ENCODE data around the gene LHFPL3. TPM values are rescaled to one million over a fixed set of nuclear protein-coding genes. Genes with fewer than 3 reads are reported as not detected.

LHFPL3 gene
- total RNA-seq, 1 donor from 2014 or later = not detected

DNA sequence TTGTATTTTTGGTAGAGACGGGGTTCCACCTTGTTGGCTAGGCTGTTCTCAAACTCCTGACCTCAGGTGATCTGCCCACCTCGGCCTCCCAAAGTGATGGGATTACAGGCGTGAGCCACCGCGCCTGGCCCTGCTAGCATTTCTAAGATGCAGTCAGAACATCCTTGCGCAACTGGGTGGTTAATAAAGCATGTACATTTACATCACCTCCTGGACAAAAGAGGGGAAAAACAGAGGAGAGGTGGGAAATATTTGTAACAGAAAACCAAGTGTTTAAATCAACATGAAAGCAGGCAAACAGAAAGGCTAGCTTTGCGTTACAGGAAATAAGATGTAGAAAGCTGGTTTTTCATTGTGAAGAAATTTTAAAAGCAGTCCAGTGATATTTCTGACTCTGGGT lies 464.7 kb downstream of the LHFPL3 start:
- DNase-seq (ENCODE audit: low read depth) = peak; percentile 60

DNA sequence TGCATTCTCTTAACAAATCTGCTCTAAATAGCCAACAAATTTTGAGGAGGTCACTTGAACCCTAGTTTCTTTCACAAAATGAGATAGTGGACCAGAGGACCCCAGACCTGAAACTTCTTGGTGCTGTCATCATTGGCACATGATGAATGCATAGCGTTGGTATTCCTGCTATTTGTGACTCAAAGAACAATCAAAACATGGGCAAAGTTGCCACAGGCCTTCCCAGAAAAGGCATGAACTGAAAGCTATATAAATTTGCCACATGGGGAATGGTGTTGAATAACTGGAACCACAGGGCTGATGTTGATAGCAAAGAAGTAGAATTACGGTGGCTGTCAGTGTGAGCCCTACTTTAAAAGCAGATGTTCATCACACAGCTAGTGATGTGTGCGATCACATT lies 465.8 kb downstream of the LHFPL3 start:
- Histone ChIP-seq H3K4me3 (ENCODE audit: low read depth, low read length) (no peak overlapping the region), H3K36me3 (ENCODE audit: control insufficient read depth, insufficient read depth, low read length) (no peaks in the 10 kb centered on the region), H3K27me3 (ENCODE audit: control insufficient read depth, insufficient read depth, low read length) (no peaks in the 10 kb centered on the region)
- TF ChIP-seq, protein P1, sequence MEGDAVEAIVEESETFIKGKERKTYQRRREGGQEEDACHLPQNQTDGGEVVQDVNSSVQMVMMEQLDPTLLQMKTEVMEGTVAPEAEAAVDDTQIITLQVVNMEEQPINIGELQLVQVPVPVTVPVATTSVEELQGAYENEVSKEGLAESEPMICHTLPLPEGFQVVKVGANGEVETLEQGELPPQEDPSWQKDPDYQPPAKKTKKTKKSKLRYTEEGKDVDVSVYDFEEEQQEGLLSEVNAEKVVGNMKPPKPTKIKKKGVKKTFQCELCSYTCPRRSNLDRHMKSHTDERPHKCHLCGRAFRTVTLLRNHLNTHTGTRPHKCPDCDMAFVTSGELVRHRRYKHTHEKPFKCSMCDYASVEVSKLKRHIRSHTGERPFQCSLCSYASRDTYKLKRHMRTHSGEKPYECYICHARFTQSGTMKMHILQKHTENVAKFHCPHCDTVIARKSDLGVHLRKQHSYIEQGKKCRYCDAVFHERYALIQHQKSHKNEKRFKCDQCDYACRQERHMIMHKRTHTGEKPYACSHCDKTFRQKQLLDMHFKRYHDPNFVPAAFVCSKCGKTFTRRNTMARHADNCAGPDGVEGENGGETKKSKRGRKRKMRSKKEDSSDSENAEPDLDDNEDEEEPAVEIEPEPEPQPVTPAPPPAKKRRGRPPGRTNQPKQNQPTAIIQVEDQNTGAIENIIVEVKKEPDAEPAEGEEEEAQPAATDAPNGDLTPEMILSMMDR (IDR thresholded peaks at IDR 0.05; ENCODE audit: insufficient read depth, low read length, severe bottlenecking) = no peak
- DNase-seq (ENCODE audit: low read depth) (peak; percentile 74), FAIRE-seq (no peak)

More for the DNA sequence above, 464.7 kb downstream of the LHFPL3 start:
- FAIRE-seq = no peak
- H3K36me3 ChIP-seq (ENCODE audit: control insufficient read depth, insufficient read depth, low read length) = no peaks in the 10 kb centered on the region
- H3K27me3 ChIP-seq (ENCODE audit: control insufficient read depth, insufficient read depth, low read length) = no peaks in the 10 kb centered on the region
- TF ChIP-seq, protein P1 (IDR thresholded peaks at IDR 0.05; ENCODE audit: insufficient read depth, low read length, severe bottlenecking) = no peak
- H3K4me3 ChIP-seq (ENCODE audit: low read depth, low read length) = no peak overlapping the region

DNA sequence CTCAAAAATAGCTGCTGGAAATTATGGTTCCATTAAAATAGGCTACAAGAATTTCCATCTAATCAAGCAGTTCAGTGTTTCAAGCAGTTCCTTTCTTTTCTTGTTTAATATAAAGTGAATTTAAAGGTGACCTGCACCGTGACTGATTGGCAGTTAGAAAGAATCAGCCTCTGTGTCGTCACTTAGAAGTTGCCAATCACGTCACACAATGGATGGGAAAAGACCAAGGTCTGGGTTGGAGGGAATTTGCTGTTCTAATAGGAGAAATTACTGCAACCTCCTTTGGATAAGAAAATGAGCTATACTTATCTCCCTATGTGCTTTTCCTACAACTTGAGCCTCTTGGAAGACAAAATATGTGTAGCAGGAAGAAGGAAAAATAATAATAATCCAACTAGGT lies 466.2 kb downstream of the LHFPL3 start:
- no peak overlapping the region for H3K4me3 ChIP-seq (ENCODE audit: low read depth, low read length)
- no peaks in the 10 kb centered on the region for H3K27me3 ChIP-seq (ENCODE audit: control insufficient read depth, insufficient read depth, low read length)
- TF ChIP-seq, protein P1 (IDR thresholded peaks at IDR 0.05; ENCODE audit: insufficient read depth, low read length, severe bottlenecking) = no peak
- FAIRE-seq (no peak), DNase-seq (ENCODE audit: low read depth) (no peak)
- H3K36me3 ChIP-seq (ENCODE audit: control insufficient read depth, insufficient read depth, low read length) = no peaks in the 10 kb centered on the region

DNA sequence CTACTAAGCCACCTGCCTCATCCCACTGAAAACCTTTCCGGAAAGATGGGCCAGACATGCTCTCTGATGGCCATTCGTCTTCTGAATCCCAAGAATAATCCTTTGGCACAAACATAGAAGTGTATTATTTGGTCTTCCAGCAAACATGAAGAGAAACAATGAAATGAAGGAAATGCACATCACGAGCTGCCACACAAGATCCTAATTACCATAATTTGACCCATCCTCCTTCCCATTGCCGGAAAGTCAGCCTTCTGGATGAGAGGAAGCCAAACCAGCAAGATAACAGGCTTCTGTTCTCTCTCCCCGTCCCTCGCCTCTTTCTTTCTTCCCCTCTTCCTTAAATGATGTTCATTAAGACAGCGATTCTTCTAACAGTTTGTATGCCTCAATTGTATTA lies 466.7 kb downstream of the LHFPL3 start:
- TF ChIP-seq, protein P1 (IDR thresholded peaks at IDR 0.05; ENCODE audit: insufficient read depth, low read length, severe bottlenecking) = no peak
- Histone ChIP-seq H3K4me3 (ENCODE audit: low read depth, low read length) (no peak overlapping the region), H3K27me3 (ENCODE audit: control insufficient read depth, insufficient read depth, low read length) (no peaks in the 10 kb centered on the region), H3K36me3 (ENCODE audit: control insufficient read depth, insufficient read depth, low read length) (no peaks in the 10 kb centered on the region)
- DNase-seq (ENCODE audit: low read depth) (no peak), FAIRE-seq (no peak)

DNA sequence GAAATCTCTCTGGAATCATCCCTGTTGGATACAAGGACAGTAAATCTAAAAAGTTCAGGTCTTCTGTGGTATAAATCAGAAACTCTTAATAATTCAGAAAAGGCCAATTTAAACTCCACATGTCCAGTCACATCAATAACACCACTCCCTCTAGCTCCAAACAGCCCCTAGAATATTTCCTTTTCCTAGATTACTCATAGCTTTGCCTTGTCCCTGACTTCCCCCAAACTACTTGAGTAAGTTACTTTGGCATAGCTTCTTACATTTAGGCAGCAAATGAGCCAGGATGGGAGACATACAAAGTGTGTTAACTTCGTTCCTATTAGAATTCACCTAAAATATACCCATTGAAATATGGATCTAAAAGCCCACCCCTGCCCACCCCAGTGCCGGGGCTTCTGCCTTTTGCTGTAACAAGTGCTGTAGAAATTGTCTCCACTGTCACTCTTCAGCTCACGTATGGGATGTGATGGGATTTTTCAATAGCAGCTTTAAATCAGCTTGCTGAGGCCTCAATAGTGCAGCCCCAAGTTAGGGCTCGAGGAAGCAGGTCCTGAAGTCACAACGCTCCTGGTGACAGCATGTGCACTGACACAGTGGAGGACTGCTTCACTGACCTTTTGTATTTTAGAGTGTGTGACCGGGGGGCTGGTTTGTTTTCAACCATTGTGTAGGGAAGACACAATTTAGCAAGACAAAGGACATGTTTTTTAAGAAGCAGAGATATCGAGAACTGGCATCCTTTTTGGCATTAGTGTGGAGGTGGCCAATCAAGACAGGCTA lies 467.4 kb downstream of the LHFPL3 start:
- FAIRE-seq = no peak
- Histone ChIP-seq H3K36me3 (ENCODE audit: control insufficient read depth, insufficient read depth, low read length) (no peaks in the 10 kb centered on the region), H3K27me3 (ENCODE audit: control insufficient read depth, insufficient read depth, low read length) (no peaks in the 10 kb centered on the region), H3K4me3 (ENCODE audit: low read depth, low read length) (no peak overlapping the region)
- peak; percentile 59 for DNase-seq (ENCODE audit: low read depth)
- TF ChIP-seq, protein P1 (IDR thresholded peaks at IDR 0.05; ENCODE audit: insufficient read depth, low read length, severe bottlenecking) = no peak

DNA sequence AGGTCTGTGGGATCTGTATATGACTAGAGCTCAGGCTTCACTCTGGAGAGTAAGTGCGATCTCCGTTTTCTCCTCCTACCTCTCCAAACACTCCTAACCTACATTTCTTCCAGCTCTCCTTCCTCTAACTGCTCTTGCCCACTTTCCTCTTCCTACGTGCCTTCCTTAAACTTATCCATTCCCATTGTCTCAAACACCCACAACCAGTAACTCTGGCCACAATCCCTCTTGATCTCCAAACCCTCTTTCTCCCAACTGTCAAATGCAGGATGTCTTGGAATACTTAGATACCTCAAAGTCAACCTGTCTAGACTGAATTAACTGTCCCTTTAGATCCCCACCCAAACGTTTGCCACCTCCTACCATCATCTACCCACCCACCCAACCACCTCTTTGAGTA lies 471.9 kb downstream of the LHFPL3 start:
- no peak overlapping the region for H3K4me3 ChIP-seq (ENCODE audit: low read depth, low read length)
- DNase-seq (ENCODE audit: low read depth) (no peak), FAIRE-seq (no peak)
- no peaks in the 10 kb centered on the region for H3K36me3 ChIP-seq (ENCODE audit: control insufficient read depth, insufficient read depth, low read length)
- H3K27me3 ChIP-seq (ENCODE audit: control insufficient read depth, insufficient read depth, low read length) = peaks cover 1% of the 10 kb centered on the region
- TF ChIP-seq, protein P1 (IDR thresholded peaks at IDR 0.05; ENCODE audit: insufficient read depth, low read length, severe bottlenecking) = no peak

All from bronchial epithelial cell (primary cell).